HG02981 (cell line): ENCODE results near the gene KRT6C.
"Not testable (repeated sequence)": the region's sequence is repeated elsewhere in the genome, so short reads cannot be mapped to it uniquely, and the experiment has no call there.

ENCODE experiments used
- ATAC-seq: cut with Tn5 transposase; IDR thresholded peaks from one replicate; pipeline ENCODE4 v1.9.1; 2021; ENCODE audit warnings: mild to moderate bottlenecking, moderate library complexity; ENCODE audit not compliant: unreplicated experiment

The KRT6C gene

DNA sequence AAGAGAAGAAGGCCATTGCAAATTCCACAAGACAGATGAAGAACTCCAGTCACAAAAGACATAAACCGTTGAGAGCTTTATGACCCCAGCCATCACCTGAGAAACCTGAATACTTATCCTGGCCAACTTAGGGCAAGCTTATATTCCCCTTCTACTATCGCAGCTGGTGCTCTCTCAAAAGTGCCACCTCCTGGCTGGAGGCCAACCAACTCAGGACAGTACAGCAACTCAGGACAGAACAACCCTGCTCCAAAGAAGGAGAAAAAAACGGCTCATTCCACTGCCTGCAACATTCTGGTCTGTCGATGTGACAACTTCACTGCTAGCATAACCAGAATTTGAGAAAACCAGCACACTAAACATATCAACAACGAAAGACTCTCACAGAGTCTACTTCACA lies 11.9 kb downstream of the KRT6C start:
- ATAC-seq, result no peak

DNA sequence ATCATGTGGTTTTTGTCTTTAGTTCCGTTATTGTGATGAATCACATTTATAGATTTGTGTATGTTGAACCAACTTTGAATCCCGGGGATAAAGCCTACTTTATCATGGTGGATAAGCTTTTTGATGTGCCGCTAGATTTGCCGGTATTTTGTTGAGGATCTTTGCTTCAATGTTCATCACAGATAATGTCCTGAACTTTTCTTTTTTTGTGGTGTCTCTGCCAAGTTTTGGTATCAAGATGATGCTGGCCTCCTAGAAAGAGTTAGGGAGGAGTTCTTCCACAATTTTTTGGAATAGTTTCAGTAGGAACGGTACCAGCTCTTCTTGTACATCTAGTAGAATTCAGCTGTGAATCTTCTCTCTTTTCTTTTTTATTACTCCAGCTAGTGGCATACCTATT lies 14.7 kb downstream of the KRT6C start:
- no peak for ATAC-seq

DNA sequence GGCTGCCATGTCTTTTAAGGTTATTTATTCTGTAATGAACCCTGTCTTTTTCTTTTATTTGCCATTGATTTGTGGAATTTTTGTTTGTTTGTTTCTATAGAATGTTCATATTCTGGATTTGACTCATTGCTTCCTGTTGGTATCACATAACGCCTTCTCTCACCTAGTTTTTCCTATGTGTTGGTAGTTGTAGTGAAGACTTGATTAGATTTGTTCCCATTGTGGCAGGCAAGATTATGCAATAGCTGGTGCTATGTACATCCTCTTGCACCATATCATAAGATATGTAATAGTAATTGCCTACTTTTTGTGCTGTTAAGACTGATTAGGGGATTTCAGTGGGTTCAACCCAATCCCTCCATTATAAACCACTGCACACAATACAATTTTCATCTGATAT lies 17.8 kb downstream of the KRT6C start:
- no peak for ATAC-seq

DNA sequence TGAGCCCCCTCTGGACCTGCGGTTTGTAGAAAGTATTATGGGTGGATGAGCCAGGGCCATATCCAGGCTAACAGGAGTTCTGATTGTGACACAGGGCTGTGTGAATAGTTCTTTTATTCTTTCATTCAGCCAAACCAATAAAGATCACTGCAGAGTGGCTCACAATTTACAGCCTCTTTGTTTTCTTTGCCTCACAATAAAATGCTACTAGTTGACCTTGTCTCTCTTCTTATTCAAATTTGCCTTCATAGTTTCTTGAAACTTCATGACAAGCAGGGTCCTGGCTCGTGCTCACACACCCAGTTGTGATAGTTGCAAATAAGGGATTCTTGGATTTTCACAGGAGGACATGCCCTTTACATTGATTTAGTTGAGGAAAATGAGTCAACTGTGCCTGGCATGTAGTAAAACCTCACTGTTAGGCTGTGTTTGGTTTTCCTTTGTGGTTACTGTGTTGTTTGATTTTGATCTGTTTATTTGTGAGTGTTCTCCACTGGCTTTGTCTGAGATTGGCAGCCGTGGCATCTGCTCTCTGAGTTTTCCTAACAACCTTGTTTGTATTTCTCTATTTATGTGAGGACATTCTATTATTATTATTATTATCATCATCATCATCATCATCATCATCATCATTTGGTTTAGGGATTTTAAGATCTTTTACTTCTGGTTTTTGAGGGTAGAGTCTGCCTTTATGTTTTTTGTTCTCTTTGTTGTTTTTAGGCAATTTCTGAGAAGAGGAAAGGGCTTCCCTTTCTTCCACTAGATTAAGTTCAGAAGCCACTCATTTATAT lies 19.0 kb downstream of the KRT6C start:
- ATAC-seq, result no peak

DNA sequence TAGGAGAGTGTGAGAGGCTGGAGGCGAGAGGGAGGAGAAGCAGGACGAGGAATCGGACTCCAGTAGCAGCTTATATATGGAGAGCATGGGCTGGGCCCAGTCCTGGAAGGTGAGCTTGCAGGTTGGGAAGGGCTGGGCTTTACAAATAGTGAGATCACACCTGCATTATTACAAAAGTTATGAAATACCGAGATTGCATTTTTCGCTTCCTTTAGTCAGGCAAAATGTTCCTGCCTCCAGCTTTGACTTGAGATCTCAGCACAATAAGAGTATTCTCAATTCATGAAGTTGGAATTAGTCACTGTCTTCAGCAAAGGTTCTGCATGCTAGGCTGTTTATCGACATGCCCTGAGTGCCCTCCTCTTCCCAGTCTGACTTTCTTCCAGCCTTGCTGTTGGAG lies 21.5 kb downstream of the KRT6C start, which contains the start of gene KRT6B:
TSS of gene KRT6B (minus strand) at position 46 of the 400 bp plus-strand sequence. CDS start 68 bp downstream, outside the sequence.
- no peak for ATAC-seq

DNA sequence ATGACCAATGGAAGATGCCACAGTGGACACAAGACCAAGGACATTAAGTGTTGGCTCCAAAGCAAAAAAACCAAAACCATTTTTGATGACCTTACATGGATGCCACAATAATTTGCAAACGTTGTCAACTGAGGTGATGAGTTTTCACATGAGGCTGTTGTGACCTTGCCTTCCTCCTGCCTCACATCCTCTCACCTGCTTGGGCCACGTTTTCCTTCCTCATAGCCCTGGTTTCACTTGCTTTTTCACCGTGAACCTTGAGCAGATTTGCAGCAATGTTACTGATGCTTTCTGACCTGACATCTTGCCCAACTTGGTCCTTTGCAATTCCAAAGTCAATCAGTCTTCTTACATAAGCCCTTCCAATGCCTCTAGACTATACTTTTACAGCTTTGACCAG lies 25.4 kb downstream of the KRT6C start:
- ATAC-seq, result no peak

DNA sequence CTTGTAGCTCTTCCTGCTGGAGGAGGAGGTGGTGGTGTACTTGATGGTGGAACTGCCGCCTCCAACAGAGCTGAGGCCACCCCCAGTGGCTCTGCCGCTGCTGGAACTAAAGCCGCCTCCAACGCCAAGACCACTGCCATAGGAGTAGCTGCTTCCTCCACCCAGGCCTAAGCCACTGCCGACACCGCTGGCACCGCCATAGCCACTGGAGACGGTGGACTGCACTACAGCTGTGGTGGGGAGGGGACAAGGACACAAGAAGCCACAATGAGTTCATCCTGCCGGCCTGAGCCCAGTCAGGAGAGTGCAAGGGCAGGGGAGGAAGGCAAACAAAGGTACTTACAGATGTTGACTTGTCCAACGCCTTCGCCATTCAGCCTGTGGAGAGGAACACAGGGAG lies 26.4 kb downstream of the KRT6C start:
- not testable (repeated sequence) for ATAC-seq

DNA sequence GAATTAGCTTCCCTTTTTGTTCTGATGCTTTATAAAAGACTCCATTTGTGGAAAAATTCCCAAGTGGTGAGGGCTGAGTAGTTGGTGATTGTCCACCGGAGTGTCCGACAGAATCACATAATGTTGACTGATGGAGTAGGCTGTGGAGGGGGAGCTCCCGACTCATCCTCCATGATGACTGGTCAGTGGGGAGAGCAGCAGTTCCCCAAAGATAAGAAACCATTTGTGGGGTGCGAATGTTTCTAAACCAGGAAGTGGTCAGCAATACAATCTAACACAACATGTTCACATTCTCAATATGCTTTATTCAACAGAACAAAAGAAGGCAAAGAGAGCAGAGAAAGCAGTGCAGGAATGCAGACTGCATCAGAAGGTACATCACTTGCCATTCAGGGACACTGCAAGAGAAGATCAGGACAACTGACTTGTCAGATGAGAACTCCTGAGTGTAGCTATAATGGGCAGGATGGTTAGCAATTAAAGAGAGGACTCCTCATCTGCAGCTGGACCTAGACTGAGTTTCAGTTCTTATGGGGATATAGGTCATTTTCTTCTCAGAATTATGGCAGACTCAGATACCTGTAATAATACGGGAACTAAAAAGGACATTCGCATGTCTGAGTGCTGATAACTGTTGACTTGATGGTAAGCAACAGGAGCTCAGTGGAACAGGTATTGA lies 27.1 kb downstream of the KRT6C start:
- no peak for ATAC-seq

DNA sequence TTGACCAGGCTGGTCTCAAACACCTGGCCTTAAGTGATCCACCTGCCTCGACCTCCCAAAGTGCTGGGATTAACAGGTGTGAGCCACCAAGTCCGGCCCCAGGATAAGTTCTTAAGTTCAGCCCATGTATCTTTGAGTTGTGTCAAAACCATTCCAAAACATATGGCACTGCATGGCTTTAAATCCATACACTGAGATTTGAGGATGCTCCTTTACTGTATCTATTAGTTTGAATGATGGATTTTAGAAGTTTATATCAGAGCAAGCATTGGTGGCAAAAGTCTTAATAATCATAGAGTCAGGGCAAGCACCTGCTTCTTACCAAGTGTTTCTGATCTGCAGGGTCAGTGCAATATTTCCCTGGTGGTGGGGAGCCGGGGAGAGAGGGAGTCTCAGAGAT lies 27.7 kb downstream of the KRT6C start:
- ATAC-seq, result no peak

DNA sequence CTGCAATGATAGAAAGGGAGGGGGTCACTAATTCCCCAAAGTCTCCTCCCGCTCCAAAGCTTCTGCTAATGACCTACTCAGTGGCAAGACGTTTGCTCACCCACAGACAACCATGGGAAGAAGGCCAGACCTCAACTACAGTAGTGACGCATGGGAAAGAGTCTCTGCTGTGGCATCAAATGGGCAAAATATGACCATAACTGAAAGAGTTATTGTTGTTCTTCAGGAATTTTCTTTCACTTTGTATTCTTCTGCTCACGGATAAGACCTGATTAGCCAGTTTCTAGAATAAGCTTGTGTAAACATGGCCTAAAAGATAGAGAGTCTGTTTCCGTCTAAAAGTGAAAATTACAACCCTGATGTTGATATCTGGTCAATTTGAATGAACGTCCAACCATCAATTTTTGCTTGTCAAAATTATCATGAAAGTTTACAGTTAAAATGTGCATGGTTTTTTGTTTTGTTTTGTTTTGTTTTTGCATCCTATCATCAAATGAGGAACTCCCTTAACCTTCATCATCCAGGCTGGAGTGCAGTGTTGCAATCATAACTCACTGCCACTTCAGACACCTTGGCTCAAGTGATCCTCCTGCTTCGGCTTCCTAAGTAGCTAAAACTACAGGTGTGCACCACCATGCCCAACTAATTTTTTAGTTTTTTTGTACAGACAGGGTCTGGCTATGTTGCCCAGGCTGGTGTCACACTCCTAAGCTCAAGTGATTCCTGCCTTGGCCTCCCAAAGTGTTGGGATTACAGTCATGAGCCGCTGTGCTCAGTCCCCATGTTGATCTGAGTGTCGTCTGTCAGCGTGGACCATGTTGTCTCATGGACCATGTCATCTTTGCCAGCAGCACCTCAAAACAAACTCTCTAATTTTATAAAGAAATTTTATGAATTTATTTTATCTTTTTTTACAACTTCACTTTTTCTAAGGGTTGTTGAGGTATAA lies 28.7 kb downstream of the KRT6C start:
- ATAC-seq, result no peak

DNA sequence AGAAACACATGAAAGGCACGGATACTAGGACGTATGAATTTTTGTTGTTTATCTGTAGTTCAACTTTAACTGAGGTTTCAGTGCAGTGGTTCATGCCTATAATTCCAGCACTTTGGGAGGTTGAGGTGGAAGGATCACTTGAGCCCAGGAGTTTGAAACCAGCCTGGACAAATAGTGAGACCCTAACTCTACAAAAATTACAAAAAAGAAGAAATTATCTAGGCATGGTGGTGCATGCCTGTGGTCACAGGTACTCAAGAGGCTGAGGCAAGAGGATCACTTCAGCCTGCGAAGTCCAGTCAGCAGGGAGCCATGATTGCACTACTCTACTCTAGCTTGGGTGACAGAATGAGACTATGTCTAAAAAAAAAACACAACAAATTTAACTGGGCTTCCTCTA lies 29.6 kb downstream of the KRT6C start:
- ATAC-seq, result no peak

DNA sequence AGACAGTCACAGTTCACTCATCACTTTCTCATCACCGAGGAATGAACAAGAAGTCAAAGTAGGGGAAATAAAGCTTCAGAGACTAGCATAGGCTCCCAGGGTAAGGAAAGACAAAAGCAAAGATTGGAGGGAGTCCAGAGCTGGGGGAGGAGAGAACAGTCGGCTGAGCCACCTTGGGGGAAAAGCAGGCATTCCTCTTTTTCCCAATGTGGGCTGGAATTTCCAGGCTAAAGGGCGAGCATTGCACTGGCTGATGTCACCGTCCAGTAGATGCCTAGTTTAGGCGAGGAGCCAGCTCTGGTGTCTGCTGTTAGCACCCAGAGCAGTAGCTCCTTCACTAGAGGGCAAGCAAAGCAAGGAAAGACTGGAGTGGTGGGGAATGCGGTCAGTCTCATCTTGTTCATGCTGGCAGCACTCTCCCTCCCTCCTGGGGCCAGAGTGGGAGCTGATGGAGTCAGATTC lies 31.0 kb downstream of the KRT6C start:
- ATAC-seq, result no peak

DNA sequence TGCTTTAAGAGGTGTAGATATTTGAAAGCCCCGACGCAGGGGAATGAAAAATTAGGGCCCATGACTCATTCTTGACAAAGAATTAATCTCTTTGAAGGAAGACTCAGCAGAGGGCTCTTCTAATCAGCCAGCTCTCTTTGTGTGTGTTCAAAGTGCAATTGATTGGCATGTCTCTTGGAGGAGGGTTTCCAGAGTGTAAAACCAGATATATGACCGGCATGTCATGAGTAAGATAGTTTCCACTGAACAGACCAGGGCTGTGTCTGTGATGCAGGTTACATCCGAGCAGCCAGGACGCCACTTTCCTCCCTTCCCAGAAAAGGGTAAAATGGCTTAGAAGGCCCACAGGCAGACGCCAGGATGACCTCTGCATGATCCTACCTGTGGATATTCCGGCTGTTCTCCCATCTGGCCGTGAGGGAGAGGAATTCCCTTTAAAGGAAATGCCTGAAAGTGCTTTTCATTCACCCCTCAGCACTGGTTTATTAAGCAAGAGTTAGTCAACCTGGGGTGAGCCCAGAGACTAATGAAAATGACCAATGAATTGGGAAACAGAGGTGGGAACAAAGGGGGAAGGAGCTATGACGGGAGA lies 32.2 kb downstream of the KRT6C start:
- no peak for ATAC-seq

DNA sequence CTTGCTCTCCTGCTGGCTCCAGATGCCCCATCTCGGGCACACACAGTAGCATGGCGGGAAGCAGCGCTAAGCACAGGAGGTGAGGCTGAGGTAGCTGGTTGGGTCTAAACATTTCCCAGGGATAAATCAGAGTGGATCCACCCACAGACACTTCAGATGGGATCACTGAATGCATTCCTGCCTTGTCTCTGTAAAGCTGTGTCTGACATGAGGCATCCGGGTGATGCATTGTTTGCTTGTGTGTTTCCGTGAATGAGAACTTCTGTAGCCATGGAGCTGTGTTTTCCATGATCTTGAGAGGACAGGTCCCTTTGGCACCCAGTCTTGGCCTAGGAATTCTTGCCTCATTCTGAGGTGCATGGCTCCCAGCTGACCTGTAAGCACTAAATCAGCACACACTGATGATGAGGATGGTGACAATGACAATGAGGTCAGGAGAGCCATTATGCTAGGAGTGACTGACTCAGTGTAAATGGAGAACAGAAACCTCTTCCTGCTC lies 32.7 kb downstream of the KRT6C start:
- ATAC-seq, result no peak

DNA sequence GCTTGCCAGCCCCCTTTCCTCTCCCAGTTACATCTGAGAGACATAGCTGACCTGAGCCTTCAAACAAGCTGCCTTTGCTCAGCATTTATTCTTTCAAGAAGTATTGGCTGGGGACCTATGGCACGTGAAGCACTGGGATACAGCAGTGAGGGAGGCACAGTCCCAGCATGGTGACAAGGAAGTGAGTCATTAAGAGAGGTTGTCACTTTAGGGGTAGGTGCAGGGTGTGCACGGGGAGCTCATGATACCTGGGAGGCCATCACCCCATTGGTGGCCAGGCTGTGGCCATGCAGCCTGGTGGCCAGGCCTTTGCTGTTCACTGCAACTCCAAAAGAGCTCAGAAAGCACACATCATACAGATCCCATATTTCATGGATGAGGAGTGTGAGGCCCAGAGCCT lies 33.8 kb downstream of the KRT6C start:
- no peak for ATAC-seq

DNA sequence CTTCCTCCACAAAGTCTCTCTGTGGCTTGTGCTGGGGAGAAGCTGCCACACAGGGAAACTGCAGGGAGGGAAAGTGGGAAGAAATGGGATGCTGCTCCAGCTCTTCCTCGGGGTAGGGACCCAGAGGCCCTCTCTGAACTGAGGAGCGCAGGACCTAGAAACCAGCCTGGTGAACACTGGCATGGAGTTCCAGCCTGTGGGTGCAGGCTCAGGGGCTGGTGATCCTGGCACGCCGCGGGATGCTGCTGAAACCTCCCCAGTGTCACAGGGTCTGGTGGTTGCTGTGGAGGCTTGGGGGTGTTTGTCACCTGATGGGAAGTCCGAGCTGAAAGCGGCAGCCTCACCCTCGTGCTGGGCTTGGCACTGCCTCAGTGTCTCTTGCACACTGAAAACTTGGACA lies 34.2 kb downstream of the KRT6C start:
- ATAC-seq, result no peak

DNA sequence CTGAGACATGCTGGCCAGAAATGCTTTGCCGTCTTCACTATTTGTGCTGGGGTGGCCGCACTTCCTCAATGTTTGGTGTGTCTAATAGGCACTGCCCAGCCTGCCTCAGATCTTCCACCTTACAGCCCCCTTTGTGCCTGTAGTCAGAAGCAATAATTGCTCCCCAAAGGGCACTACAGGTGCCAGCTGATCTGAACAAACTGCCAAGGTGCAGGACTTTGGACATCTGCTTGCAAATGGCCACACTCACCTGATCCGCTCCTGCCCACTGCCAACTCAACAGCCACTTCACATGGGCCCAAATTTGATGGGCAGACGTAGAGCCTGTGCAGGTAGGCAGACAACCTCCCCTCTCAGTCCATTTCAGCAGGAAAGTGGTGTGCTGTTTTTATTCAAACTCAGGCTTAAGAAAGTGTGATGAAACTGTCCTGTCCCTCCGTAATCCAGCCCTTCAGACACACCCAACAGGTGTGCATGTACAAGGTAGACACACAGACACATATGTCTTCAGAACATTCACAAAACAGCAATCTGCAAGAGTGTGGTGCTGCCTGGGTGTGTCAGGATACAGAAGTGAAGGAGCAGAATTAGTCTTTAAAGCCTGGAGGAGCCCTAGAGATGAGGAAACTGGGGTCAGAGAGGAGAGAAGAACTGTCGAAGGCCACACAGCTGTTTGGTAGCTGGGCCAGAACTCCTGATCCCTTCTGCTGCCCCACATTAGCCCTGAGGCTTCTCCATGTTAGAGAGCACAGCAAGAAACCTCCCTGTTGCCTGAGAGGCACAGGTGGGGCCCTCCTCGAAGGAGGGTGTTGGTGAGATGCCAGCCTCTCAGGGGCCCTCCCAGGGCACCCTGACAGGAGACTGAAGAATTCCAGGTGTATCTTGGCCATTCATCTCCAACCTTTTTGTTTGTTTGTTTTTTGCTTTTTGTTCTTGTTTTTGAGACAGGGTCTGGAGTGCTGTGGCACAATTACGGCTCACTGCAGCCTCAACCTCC lies 35.0 kb downstream of the KRT6C start:
- ATAC-seq, result no peak

DNA sequence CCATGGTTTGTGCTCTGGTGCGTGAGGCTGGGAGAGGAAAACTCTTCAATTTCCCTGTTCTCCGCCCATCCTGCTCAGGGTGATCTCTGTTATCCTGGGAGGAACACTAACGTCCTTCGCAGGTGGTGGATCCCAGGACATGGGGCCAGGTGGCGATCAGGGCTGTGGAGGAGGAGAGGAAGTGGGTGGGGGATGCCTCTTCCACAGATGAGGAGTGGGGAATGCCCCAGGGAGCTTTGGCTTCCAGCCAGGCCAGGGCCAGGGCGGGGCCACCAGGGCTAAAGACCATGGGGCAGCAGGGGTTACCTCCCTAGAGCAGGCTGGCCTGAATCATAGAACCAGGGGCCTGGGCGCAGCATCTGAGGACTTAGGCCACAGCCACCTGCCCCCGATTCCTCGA lies 36.1 kb downstream of the KRT6C start:
- ATAC-seq, result no peak

DNA sequence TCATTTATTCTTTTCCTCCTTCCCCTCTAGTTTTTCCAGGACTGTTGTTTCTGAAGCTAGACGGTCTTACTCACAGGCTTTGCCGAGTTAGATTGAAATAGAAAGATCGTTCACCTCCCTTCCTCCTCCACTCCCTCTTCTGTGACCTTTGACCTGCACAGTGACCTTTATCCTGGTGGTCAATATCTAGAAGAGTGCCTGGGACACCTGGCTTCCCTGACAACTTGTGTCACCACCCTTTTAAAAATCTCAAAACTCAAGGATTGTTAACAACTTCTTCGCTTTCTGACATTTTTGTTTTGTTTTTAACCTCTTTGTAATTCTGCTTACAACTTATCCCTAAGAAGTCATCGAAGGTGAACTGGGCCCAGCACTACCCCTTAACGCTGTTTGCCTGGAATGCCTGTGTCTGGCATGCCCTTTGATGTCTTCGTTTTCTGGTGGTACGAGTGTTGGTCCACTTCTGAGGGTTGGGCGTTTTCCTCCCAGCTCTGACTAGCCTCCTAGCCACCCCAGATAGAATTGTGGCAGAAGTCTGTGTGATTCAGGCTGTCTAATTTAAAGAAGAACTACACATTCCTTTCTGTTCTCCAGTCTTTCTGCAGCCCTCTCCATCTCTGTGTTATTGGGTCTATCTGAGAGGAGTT lies 36.7 kb downstream of the KRT6C start:
- no peak for ATAC-seq
